SK-N-DZ (cell line): ENCODE results near the gene DDX10.
"Not testable (repeated sequence)": the region's sequence is repeated elsewhere in the genome, so short reads cannot be mapped to it uniquely, and the experiment has no call there.

Experiments
- DNase-seq: peaks from one replicate; pipeline ENCODE4 v3.0.0-alpha.2; 2015; ENCODE audit warnings: low spot score

The DDX10 gene

DNA sequence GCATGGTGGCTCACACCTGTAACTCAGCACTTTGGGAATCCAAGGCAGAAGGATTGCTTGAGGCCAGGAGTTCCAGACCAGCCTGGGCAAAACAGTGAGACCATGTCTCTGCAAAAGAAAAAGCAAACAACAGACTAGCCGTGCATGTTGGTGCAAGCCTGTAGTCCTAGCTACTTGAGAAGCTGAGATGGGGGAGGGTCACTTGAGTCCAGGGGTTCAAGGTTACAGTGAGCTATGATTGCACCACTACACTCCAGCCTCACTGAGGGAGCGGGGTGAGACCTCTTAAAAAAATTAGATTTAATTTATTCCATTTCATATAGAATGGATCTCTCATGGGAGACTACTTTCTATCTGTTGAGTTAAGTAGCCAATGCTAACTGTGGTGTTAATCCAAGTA is 50.4 kb downstream of the DDX10 start:
- DNase-seq, result no peak

DNA sequence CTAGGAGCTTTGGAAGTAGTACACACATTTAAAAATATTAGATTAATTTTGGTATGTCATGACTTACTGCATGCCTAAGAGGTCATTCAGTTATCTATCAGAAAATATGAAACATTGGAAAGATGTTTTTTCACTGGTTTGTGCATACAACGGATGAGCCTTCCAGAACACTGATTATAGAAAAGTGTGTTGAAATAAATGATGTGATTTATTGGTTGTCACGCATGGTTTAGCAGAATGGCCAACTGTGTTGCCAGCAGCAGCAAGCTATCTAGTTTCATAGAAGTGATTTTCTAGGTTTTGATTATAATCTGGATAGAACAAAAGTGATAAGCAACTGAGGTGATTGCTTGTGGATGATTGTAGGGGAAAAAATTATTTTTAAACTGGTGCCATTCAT is 53.6 kb downstream of the DDX10 start:
- DNase-seq, result peak; percentile 1

DNA sequence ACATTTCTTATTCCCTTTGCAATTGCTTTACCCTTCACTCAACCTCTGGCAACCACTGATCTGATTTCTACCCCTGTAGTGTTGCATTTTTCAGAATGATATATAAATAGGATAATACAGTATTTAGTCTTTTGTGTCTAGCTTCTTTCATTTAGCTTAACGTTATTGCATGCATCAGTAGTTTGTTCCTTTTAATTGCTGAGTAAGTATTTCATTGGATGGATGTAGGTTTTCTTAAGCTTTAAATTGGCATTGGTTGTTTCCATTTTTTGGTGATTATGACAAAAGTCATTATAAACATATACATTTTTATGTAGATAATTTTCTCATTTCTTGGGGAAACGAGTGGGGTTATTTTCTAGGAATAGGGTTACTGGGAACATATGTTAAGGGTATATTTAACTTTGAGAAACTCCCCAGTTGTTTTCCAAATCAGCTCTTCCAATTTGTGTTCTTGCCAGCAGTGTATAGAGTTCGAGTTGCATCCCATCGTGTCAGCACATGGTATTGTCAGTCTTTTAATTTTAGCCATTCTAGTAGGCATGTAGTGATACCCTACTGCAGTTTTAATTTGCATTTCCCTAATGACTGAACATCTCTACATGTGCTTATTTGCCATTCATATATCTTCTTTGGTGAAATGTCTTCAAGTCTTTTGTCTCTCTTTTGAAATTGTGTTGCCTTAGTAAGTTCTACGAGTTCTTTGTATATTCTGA is 60.3 kb downstream of the DDX10 start:
- DNase-seq, result no peak

DNA sequence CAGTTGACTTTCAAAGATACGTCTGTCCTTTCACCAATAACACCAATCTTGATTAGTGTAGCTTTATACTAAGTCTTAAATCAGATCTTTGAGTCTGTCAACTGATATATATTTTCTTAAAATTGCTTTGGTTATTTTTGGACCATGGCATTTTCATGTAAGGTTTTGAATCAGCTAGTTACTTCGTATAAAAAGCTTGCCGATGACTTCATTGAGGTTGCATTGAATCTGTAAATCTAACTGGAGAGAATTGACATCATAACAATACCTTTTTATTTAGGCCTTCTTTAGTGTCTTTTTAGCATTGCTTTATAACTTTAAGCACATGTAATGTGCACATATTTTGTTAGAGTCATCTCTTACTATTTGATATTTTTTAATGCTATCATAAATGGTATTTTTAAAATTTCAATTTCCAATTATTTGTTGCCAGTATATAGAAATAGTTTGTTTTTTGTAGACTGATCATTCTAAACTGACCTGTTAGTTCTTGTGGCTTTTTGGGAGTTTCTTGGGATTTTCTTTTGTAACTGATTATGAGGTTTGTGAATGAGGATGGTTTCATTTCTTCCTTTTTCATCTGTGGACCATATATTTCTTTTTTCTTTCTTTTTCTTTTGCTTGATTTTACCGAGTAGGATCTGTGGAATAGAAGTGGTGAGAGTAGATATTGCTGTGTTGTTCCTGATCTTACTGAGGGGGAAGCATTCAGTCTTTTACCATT is 61.4 kb downstream of the DDX10 start:
- no peak for DNase-seq

DNA sequence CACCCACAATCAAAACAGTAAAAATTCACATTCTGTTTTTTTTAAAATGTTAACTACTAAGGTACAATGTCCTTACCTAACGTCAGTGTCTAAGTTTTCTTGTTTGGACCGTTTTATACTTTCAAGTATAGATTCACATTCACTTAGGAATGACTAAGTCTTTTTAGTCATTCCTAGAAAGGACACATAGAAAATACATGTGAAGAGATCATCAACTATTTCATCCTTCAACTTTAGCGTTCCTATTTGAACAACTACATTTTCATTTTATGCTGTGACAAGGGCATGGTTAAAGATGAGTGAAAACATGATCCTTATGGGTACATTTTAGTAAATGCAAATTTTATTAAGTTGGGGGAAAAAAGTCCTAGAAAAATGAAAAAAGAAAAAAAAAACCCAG is 62.8 kb downstream of the DDX10 start:
- no peak for DNase-seq

DNA sequence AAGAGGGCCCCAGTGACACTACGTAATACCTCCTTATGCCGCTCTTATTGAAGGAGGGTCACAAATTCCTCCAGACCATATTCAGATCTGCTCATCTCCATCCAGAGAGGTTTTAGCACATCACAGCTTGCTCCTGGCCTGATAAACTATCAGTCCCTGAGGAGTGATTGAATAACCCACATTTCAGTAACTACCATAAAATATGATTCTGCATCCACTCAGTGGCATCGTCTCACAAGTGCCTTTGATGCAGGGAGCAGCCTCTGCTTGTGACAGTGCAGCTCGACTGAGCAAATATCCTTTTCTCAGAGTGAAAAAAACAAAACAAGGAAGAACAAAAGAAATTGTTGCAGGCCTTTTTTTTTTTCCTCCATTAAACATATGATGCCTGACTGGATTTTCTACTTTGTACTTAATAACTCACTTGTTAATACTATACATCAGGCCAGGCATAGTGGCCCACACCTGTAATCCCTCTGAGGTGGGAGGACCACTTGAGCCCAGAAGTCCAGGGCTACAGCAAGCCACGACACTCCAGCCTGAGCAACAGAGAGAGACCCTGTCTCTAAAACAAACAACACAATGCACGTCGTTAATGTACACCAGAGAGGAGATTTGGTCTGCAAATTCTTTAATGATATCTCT is 64.5 kb downstream of the DDX10 start:
- DNase-seq, result no peak

DNA sequence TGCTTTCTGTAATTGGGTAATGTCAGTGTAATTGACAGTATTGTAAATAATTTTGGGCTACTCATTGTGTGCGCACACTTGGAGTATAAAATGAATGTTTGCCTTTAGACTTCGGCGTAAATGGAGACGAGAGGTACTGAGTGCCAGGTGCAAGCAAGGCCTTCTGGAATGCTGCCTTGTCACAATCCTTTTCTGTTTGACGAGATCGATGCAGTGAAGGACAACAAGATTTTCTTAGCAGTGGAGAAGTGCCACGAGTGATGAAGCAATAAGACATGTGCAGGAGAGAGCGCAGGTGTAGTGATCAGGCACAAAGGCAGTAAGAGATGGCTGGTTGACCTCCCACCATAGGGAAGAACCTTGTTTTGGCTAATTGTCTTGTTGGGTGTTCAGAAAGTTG is 67.5 kb downstream of the DDX10 start:
- no peak for DNase-seq

DNA sequence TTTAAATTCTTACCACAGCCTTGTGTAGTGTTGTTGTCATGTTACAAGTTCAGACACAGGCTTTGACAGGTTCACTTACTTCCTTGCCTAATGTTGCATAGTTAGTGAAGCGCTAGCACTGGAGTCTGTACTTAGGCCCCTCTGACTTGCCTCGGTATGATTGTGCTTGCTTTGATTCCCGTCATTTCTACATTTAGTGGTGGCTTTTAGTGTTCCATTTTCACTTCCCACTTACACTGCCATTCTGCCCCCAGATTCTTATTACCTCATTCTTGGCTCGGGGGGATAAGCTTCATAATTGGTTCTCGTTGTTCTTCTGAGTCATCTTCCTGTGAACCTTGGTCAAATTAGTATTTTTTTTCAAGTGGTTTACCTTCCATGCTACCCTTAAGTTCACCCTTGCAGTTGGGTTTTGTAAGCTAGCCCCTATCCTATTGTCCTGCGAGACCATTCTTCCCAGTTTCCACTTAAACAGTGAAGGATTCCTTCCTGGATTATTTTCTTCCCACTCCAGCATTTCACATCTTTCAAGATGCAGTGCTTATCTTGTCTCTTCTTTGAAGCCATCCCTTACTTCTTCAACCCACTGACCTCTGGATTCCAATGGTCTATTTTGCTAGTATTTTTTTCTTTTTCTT is 68.7 kb downstream of the DDX10 start:
- DNase-seq, result no peak

DNA sequence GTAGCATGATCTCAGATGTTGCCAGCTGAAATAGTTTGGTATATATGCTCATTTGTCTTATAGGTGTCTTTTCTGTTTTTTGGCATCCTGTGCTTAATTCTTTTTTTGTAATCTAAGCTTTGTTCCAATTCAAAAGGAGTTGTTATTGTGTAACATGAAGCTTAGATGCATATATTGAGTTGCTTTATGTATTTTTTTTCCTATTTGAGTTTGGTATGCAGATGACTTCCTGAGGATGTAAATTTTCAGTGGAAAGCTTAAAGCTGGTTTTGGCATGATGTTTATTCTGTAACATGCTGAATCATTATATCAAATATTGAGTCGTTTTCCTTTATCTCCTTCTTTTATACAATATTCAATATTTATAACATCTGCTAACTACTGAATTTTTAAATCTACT is 69.4 kb downstream of the DDX10 start:
- no peak for DNase-seq

DNA sequence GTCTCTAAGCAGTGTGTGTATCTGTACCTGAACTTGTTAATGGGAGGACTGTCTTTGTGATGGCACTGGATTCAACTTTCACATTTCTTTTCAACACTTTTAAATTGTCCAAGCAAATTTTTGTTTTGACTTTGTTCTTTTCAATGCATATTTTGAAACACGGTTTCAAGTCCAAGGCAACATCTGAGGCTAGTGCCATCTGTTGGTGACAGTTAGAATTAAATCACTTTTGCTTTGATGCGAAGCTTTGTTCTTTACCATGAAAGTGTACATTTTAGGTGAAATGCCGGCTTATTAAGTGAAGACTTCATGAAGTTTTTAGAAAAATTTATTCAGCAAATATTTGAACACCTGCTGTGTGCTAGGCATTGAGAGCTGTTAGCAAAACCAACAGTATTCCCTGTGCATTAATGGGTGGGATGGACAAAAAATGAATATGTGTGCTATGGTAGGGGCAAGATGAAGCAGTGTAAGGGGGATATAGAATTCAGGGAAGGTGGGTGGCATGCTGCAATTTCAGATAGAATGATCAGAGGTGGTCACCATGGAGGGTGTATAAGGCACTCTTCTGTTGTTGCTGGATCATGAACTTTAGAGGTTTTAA is 70.2 kb downstream of the DDX10 start:
- DNase-seq, result no peak

DNA sequence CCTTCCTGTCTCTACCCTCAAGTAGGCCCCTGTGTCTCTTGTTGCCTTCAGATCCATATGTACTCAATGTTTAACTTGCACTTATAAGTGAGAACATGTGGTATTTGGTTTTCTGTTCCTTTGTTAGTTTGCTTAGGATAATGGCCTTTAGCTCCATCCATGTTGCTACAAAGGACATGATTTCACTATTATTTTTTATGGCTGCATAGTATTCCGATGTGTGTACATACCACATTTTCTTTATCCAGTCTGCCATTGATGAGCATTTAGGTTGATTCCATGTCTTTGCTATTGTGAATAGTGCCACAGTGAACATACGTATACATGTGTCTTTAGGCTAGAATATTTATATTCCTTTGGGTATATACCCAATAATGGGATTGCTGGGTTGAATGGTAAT is 75.3 kb downstream of the DDX10 start:
- DNase-seq, result not testable (repeated sequence)

DNA sequence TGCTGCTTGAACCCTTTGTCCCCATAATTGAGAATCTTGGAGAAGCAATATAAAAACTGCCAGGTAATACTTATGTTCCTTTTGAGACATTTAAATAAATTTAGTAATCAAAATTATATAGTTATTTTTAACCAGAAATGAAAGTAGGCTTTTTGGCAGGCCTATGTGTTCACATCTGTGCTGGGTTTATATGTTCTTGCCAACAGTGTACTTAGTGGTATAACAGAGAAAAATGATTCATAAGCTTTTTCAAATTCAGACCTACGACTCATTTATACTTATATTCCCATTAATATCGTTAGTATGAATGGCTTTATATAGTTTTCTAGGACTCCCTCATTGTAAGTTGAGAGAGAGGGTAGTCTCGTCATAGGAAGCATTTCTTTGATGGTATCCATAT is 79.0 kb downstream of the DDX10 start:
- DNase-seq, result no peak

DNA sequence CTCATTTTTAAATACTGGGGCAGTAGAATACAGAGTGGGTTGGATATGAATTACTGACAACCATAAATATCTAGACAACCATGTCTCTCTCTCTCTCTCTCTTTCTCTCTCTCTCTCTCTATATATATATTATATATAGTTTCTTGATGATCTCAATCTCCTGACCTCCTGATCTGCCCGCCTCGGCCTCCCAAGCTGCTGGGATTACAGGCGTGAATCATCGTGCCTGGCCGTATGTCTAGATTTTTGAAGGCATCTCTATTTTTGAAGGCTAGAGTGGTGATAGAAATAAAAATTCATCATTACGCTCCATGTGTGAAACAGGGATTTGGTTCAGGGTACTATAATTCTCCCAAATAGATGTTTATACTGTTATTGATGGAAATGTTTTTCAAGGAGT is 84.1 kb downstream of the DDX10 start:
- DNase-seq, result no peak

DNA sequence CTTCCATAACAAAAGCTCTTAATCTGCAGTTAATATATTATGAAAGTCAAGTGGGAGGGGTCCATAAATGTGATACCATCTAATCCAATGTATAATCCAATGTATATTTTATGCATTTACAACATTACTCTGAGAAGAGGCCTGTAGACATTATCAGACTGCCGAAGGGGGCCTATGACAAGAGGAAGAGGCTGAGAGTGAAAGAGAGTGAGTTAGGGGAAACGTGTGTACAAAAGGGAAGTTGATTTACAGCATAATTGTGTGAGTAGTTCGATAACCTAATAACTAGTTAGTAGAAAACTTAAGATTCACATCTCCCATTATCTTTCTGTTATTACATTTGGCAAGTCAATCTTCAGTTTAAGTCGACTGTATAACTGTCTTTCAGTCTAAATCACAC is 86.6 kb downstream of the DDX10 start:
- no peak for DNase-seq

DNA sequence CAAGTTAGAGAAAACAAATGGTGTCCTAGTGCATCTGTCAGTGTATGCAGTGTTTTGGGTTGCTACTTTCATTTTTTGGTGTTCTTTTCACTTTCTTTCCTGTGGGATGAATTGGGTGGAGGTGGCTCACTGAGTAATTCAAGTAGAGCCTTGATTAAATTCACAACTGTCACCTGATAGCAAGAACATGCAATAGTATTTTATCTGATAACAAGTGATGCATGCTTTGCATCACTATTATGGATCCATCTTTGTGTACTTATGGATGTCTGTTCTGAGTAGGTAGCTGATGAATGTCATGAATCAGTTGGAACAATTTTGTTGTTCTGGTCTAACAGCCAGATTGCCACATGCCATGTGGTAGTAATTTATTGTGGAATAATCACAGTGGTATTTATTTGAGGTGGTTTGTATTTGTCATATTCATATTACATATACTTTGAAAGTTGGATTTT is 87.5 kb downstream of the DDX10 start:
- DNase-seq, result peak; percentile 9

DNA sequence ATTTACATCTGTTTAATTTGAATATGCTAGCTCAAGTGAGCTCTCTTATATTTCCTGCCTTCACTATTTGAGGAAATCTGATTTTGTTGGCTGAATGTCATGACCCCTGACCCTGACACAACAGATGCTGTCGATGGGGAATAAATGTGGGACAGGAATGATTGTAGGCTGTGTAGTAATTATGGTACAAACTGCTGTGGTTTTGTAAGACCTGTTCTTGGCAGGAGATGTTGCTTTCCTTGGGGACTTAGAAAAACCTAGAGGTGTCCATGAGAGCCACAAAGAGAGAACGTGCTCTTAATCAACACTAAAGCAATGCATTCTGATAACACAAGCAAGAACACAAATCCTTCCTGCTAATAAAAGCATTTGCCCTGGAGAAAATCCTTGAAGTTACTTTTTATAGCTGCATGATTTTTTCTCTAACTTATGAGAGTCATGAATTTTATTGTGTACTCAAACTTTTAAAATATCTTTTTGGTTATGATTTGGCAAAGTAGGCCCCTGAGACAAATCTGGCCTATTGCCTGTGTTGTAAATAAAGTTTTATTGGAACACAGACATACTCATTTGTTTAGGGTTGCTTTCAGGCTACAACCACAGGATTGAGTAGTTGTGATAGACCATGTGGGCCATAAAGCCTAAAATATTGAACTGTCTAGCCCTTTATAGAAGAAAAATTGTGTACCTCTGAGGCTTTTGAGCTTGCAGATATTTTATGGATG is 90.2 kb downstream of the DDX10 start:
- no peak for DNase-seq

DNA sequence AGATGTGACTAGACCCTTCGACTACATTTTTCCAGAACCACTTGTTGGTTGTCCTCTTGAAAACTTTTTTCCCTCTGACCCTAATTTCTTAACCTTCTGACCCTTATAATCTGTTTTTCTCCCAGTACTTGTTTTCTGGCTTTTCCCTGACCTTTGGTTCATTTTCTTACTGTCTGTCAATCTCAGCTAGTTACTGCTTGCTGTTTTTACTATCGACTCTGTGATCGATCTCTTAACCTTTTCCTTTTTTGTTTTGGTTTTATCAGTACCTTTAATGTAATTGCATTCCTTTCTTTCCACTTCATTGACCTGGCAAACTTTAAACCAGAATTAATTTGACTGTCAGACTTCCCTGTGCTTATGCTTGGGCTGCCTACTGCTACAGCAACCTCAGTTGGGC is 92.8 kb downstream of the DDX10 start:
- DNase-seq, result no peak

DNA sequence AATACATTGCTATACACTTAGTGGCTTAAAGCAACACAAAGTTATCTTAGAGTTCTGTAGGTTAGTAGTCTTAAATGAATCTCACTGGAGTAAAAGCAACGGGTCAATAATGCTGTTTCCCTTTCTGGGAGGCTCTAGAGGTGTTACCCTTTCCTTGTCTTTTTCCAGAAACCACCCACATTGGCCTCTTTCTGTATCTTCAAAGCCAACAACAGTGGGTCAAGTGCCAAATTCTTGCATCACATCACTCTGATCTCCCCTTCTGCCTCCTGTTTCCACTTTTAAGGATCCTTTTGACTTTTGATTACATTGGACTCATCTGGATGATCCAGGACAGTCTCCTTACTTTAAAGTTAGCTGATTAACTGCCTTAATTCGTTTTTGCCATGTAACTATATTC is 93.6 kb downstream of the DDX10 start:
- DNase-seq, result no peak

DNA sequence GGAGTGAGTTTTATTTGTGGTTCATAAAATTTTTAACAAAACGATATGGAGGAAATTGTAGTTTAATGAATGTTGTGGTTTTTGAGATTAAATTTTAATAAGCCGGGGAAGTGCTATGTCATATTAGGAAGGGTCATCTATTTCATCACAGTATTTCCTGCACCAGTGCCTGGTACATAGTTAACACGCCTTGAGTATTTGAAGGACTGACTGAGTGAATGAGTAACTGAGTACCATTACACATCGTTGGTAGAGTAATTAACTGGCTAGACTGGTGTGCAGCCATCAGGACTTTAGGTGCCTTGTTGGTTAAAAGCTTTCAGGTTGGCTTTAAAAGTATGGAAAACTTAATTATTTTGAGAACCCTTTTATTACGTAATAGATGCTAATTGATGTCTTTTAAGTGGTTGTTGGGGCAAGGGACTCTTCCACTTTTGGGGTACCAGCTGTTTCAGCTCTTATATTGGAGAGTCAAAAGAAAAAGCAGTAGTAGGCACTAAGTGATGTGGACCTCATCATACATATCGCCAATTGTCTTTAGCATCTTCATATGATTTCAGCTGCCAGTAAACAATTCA is 101.8 kb downstream of the DDX10 start:
- no peak for DNase-seq

DNA sequence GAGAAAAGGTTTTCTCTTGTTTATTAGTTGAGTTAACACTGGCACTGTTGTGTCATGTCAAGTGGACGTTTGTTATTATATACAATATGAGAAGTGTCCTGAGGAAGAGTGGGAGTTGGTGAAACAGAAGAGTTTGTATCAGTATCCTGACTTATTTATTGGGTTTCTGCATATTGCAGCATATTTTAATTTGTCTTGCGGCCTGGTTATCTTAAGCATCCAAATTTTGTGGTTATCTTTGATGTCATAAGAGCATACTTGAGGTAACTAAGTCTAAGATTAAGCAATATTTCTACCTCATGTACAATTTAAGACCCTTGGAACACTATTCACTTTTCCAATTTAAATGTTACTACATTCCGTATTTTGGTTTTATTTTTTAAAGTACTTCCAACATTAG is 103.5 kb downstream of the DDX10 start:
- no peak for DNase-seq

DNA sequence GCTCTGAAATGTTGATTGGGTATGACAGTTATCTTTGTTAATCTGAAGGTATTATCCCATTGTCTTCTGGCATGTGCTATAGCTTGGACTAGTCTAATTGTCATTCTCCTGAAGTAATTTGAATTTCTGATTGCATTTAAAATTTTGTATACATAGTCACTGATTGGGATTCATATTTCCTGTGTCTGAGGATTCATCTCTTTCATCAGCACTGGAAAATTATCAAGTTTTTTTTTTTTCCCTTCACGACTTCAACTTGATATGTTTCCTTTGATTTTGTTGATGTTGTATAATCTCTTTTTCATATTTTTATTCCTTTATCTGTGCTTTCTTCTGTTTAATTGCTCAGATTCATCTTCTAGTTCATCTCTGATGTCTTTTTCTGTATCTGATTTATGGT is 104.1 kb downstream of the DDX10 start:
- DNase-seq, result no peak
